SK-N-SH treated with all-trans-retinoic acid at 6 μM for 48 hours (cell line): ENCODE measurements around the gene SEC24C.

Source experiments
- CSDC2 ChIP-seq: fragments of 250-450 bp; sonication (Bioruptor Pico); IDR thresholded peaks from 2 replicates; pipeline ENCODE4 v1.5.0; 2020; ENCODE audit warnings: mild to moderate bottlenecking, moderate library complexity
- ESRRG ChIP-seq: fragments of 250-450 bp; sonication (Bioruptor Pico); IDR thresholded peaks from 2 replicates; pipeline ENCODE4 v1.6.1; 2021; ENCODE audit warnings: mild to moderate bottlenecking
- GLIS3 ChIP-seq: fragments of 250-450 bp; sonication (Bioruptor Pico); IDR thresholded peaks from 2 replicates; pipeline ENCODE4 v1.5.0; 2020; ENCODE audit warnings: mild to moderate bottlenecking, moderate library complexity
- PPARA ChIP-seq: fragments of 250-450 bp; sonication (Bioruptor Pico); IDR thresholded peaks from 2 replicates; pipeline ENCODE4 v1.5.0; 2020; ENCODE audit warnings: mild to moderate bottlenecking, borderline replicate concordance
- RARB ChIP-seq: fragments of 250-450 bp; sonication (Bioruptor Pico); IDR thresholded peaks from 2 replicates; pipeline ENCODE4 v1.8.0; 2021; ENCODE audit warnings: mild to moderate bottlenecking, moderate library complexity
- TSHZ2 ChIP-seq: fragments of 250-450 bp; sonication (Bioruptor Pico); IDR thresholded peaks from 2 replicates; pipeline ENCODE4 v1.5.0; 2020; ENCODE audit warnings: mild to moderate bottlenecking, moderate library complexity
- ZNF565 ChIP-seq: fragments of 450-650 bp; formaldehyde crosslinking; conservative IDR thresholded peaks from 2 replicates; pipeline ENCODE4 v1.5.0; 2020; ENCODE audit warnings: low read depth, mild to moderate bottlenecking, moderate library complexity
- TF ChIP-seq, protein P1 (sequence below): fragments of 250-450 bp; sonication (Bioruptor Pico); IDR thresholded peaks from 2 replicates; pipeline ENCODE4 v1.8.0; 2020; ENCODE audit warnings: mild to moderate bottlenecking, moderate library complexity, borderline replicate concordance

DNA sequence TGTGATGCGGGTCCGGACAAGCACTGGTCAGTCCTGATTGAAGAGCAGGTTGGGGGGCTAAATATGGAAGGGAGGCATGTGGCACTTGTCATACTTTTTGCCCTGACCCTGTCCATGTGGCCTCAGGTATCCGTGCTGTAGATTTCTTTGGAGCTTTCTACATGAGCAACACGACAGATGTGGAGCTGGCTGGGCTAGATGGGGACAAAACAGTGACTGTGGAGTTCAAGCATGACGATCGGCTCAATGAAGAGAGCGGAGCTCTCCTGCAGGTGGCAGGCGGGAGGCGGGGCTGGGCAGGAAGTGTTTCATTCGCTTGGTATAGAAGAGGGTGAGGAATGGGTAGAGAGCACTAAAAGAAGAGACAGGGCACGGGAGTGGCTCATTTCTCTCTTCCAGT, 24.7 kb downstream of the SEC24C start:
- TF ChIP-seq PPARA (no peak), ZNF565 (CRISPR knock-in tag) (no peak), CSDC2 (CRISPR knock-in tag) (no peak), GLIS3 (no peak), TSHZ2 (CRISPR knock-in tag) (no peak), ESRRG (CRISPR knock-in tag) (no peak), RARB (no peak)
- TF ChIP-seq, protein P1, sequence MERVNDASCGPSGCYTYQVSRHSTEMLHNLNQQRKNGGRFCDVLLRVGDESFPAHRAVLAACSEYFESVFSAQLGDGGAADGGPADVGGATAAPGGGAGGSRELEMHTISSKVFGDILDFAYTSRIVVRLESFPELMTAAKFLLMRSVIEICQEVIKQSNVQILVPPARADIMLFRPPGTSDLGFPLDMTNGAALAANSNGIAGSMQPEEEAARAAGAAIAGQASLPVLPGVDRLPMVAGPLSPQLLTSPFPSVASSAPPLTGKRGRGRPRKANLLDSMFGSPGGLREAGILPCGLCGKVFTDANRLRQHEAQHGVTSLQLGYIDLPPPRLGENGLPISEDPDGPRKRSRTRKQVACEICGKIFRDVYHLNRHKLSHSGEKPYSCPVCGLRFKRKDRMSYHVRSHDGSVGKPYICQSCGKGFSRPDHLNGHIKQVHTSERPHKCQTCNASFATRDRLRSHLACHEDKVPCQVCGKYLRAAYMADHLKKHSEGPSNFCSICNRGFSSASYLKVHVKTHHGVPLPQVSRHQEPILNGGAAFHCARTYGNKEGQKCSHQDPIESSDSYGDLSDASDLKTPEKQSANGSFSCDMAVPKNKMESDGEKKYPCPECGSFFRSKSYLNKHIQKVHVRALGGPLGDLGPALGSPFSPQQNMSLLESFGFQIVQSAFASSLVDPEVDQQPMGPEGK (CRISPR knock-in tag): no peak
